KMS-11 (cell line): ENCODE results near the gene CARF.

Experiments used
- H2AFZ ChIP-seq: fragments of 200-600 bp; sonication (generic); 2 replicates; pipeline ENCODE4 v1.6.1; 2016; ENCODE audit warnings: antibody characterized with exemption, mixed run types, low read depth
- H3K27ac ChIP-seq: fragments of 200-600 bp; sonication (generic); 2 replicates; pipeline ENCODE4 v1.6.1; 2016; ENCODE audit warnings: mild to moderate bottlenecking, mixed run types
- H3K27me3 ChIP-seq: fragments of 200-600 bp; sonication (generic); 2 replicates; pipeline ENCODE4 v1.6.1; 2017; ENCODE audit warnings: mild to moderate bottlenecking, low read depth, mixed run types, moderate library complexity; ENCODE audit not compliant: insufficient read depth
- H3K36me3 ChIP-seq: fragments of 200-600 bp; sonication (generic); 2 replicates; pipeline ENCODE4 v1.6.1; 2017; ENCODE audit warnings: mild to moderate bottlenecking, mixed run types; ENCODE audit not compliant: insufficient read depth
- H3K4me1 ChIP-seq: fragments of 200-600 bp; sonication (generic); 2 replicates; pipeline ENCODE4 v1.6.1; 2016; ENCODE audit warnings: mild to moderate bottlenecking, low read depth, mixed run types; ENCODE audit not compliant: poor library complexity, severe bottlenecking
- H3K4me2 ChIP-seq: fragments of 200-600 bp; sonication (generic); 2 replicates; pipeline ENCODE4 v1.7.0; 2016; ENCODE audit warnings: mild to moderate bottlenecking, mixed run types
- H3K4me3 ChIP-seq: fragments of 200-600 bp; sonication (generic); IDR thresholded peaks from 2 replicates; pipeline ENCODE4 v1.6.1; 2017; ENCODE audit warnings: low read depth, low read length, mixed read lengths; ENCODE audit not compliant: insufficient read depth
- H3K79me2 ChIP-seq: fragments of 200-600 bp; sonication (generic); 2 replicates; pipeline ENCODE4 v1.6.1; 2016; ENCODE audit warnings: low read depth, mixed run types; ENCODE audit not compliant: insufficient read depth
- H3K9ac ChIP-seq: fragments of 200-600 bp; sonication (generic); 2 replicates; pipeline ENCODE4 v1.6.1; 2016; ENCODE audit warnings: mild to moderate bottlenecking, mixed run types
- H4K20me1 ChIP-seq: fragments of 200-600 bp; sonication (generic); 2 replicates; pipeline ENCODE4 v1.6.1; 2016; ENCODE audit warnings: mild to moderate bottlenecking, mixed run types; ENCODE audit not compliant: insufficient read depth
- CTCF ChIP-seq: fragments of 200-600 bp; sonication (generic); conservative IDR thresholded peaks from 2 replicates; pipeline ENCODE4 v1.6.1; 2017; ENCODE audit warnings: low read depth, mild to moderate bottlenecking, antibody characterized with exemption, low read length, moderate library complexity, mixed read lengths

Gene CARF

GRCh38 chr2:202918860-202919259 lies 6.8 kb downstream of the CARF start:
- no peak for TF ChIP-seq CTCF
- H3K4me2 ChIP-seq = no peak overlapping the region
- no peak overlapping the region for H2AFZ ChIP-seq
- no peak overlapping the region for H3K4me3 ChIP-seq
- H3K27me3 ChIP-seq = no peaks in the 10 kb centered on the region
- H3K9ac ChIP-seq = no peak overlapping the region
- H4K20me1 ChIP-seq = no peaks in the 10 kb centered on the region
- H3K36me3 ChIP-seq = no peaks in the 10 kb centered on the region
- H3K27ac ChIP-seq = no peak overlapping the region
- no peaks in the 10 kb centered on the region for H3K4me1 ChIP-seq
- H3K79me2 ChIP-seq = no peaks in the 10 kb centered on the region

- H3K36me3 ChIP-seq = no peaks in the 10 kb centered on the region
- no peaks in the 10 kb centered on the region for H3K79me2 ChIP-seq
- no peak overlapping the region for H3K9ac ChIP-seq
- H3K27ac ChIP-seq = no peak overlapping the region
- H3K27me3 ChIP-seq = no peaks in the 10 kb centered on the region
- H3K4me2 ChIP-seq = no peak overlapping the region
- no peak for TF ChIP-seq CTCF
- no peak overlapping the region for H2AFZ ChIP-seq
- no peaks in the 10 kb centered on the region for H3K4me1 ChIP-seq
- H3K4me3 ChIP-seq = no peak overlapping the region
- no peaks in the 10 kb centered on the region for H4K20me1 ChIP-seq
Measured at GRCh38 chr2:202932425-202933138, 20.5 kb downstream of the CARF start.

DNA sequence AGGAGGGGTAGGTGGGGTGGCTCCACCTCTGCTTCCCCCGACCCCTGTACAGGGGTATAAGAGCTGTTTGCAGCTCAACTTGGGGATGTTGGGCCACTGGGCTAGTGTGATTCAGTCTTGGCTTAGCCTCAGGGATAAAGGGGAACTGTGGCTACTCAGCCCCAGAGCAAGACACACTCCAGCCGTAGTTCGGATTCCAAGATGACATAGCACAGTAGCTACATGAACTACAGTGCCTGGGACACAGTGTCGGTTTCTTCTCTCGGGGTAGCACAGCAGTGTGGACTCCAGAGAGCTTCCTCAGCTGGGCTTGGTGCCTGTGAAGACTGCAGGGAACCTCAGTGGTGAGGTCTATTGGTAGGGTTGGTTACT lies 21.1 kb downstream of the CARF start:
- no peak for TF ChIP-seq CTCF
- Histone ChIP-seq H3K4me3 (no peak overlapping the region), H3K4me1 (no peaks in the 10 kb centered on the region), H3K36me3 (no peaks in the 10 kb centered on the region), H2AFZ (no peak overlapping the region), H3K27ac (no peak overlapping the region), H3K4me2 (no peak overlapping the region), H3K27me3 (no peaks in the 10 kb centered on the region), H3K9ac (no peak overlapping the region), H3K79me2 (no peaks in the 10 kb centered on the region), H4K20me1 (no peaks in the 10 kb centered on the region)

DNA sequence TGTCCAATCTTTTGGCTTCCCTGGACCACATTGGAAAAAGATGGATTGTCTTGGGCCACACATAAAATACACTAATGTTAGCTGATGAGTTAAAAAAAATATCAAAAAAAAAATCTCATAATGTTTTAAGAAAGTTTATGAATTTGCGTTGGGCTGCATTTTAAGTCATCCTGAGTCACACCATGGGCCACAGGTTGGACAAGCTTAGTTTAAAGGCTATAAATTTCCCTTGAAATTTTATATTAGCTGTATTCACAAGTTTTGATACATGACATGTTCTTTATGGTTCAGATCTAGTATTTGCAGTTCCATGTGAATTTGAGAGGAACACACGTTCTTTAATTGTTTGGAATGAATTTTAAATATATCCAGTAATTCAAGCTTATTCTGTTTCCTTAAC lies 21.9 kb downstream of the CARF start:
- no peak overlapping the region for H3K27ac ChIP-seq
- no peaks in the 10 kb centered on the region for H3K79me2 ChIP-seq
- no peaks in the 10 kb centered on the region for H3K27me3 ChIP-seq
- no peak overlapping the region for H2AFZ ChIP-seq
- no peaks in the 10 kb centered on the region for H3K36me3 ChIP-seq
- H3K9ac ChIP-seq = no peak overlapping the region
- no peaks in the 10 kb centered on the region for H4K20me1 ChIP-seq
- no peak overlapping the region for H3K4me2 ChIP-seq
- no peak for TF ChIP-seq CTCF
- no peak overlapping the region for H3K4me3 ChIP-seq
- H3K4me1 ChIP-seq = no peaks in the 10 kb centered on the region
